IMR-90 (cell line): ENCODE measurements around the gene MAGEB3.

Source experiments
- CEBPB ChIP-seq: IDR thresholded peaks from 2 replicates; pipeline ENCODE4 v1.6.1; 2012; ENCODE audit warnings: low read depth, low read length, improper control_type of control experiment
- CHD1 ChIP-seq: IDR thresholded peaks from 2 replicates; pipeline ENCODE4 v1.6.1; 2012; ENCODE audit warnings: low read depth, low read length, improper control_type of control experiment
- FOS ChIP-seq: fragments of 150-350 bp; IDR thresholded peaks from 2 replicates; pipeline ENCODE4 v1.6.1; 2016; ENCODE audit warnings: low read depth, low read length
- MXI1 ChIP-seq: IDR thresholded peaks from 2 replicates; pipeline ENCODE4 v1.6.1; 2012; ENCODE audit warnings: low read depth, mild to moderate bottlenecking, low read length, moderate library complexity, borderline replicate concordance
- POLR2A ChIP-seq: IDR thresholded peaks from 2 replicates; pipeline ENCODE4 v1.6.1; 2012; ENCODE audit warnings: mild to moderate bottlenecking, low read depth, low read length
- RAD21 ChIP-seq: IDR thresholded peaks from 2 replicates; pipeline ENCODE4 v1.6.1; 2012; ENCODE audit warnings: low read length, improper control_type of control experiment
- RCOR1 ChIP-seq: IDR thresholded peaks from 2 replicates; pipeline ENCODE4 v1.6.1; 2012; ENCODE audit warnings: mild to moderate bottlenecking, low read length, improper control_type of control experiment; ENCODE audit not compliant: insufficient replicate concordance
- RFX5 ChIP-seq: IDR thresholded peaks from 2 replicates; pipeline ENCODE4 v1.8.0; 2012; ENCODE audit warnings: low read depth, mild to moderate bottlenecking, low read length, moderate library complexity
- SMC3 ChIP-seq: fragments of 150-350 bp; IDR thresholded peaks from 2 replicates; pipeline ENCODE4 v1.6.1; 2016; ENCODE audit warnings: low read depth, mild to moderate bottlenecking, antibody characterized with exemption, low read length, moderate library complexity
- TF ChIP-seq, protein P1 (sequence below): conservative IDR thresholded peaks from 2 replicates; pipeline ENCODE4 v1.5.1; 2012; ENCODE audit warnings: mild to moderate bottlenecking, low read depth, low read length, improper control_type of control experiment
- TF ChIP-seq, protein P2 (sequence below): fragments of 150-350 bp; IDR thresholded peaks from 2 replicates; pipeline ENCODE4 v1.6.1; 2017; ENCODE audit warnings: mild to moderate bottlenecking, antibody characterized with exemption, low read length, low read depth
- TF ChIP-seq, protein P3 (sequence below): fragments of 150-350 bp; IDR thresholded peaks from 2 replicates; pipeline ENCODE4 v1.6.1; 2016; ENCODE audit warnings: low read depth, mild to moderate bottlenecking, low read length, moderate library complexity, borderline replicate concordance

DNA sequence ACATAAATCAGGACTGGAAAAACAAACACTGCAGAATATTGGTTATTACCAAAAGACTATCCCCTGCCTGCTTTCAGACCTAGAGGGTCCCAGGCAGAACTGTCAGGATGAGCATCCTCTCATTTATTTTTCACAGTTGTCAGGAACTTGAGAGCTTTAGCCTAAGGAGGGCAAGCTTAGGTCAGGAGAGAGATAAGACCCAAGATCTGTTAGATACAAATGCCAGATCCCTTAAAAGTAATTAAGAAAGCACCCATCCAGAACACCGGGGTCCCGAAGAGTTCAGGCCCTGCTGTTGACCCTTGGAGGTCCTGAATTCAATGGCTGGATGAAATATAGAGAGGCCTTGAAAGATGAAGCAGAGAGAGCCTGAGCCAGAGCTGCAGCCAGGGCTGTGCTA is 5.9 kb upstream of the MAGEB3 start:
- TF ChIP-seq RAD21 (no peak), RCOR1 (no peak), CEBPB (no peak), RFX5 (no peak), POLR2A (no peak), CHD1 (no peak), SMC3 (no peak), MXI1 (no peak), FOS (no peak)
- TF ChIP-seq, protein P1, sequence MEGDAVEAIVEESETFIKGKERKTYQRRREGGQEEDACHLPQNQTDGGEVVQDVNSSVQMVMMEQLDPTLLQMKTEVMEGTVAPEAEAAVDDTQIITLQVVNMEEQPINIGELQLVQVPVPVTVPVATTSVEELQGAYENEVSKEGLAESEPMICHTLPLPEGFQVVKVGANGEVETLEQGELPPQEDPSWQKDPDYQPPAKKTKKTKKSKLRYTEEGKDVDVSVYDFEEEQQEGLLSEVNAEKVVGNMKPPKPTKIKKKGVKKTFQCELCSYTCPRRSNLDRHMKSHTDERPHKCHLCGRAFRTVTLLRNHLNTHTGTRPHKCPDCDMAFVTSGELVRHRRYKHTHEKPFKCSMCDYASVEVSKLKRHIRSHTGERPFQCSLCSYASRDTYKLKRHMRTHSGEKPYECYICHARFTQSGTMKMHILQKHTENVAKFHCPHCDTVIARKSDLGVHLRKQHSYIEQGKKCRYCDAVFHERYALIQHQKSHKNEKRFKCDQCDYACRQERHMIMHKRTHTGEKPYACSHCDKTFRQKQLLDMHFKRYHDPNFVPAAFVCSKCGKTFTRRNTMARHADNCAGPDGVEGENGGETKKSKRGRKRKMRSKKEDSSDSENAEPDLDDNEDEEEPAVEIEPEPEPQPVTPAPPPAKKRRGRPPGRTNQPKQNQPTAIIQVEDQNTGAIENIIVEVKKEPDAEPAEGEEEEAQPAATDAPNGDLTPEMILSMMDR = no peak
- TF ChIP-seq, protein P2, sequence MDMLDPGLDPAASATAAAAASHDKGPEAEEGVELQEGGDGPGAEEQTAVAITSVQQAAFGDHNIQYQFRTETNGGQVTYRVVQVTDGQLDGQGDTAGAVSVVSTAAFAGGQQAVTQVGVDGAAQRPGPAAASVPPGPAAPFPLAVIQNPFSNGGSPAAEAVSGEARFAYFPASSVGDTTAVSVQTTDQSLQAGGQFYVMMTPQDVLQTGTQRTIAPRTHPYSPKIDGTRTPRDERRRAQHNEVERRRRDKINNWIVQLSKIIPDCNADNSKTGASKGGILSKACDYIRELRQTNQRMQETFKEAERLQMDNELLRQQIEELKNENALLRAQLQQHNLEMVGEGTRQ = no peak
- TF ChIP-seq, protein P3, sequence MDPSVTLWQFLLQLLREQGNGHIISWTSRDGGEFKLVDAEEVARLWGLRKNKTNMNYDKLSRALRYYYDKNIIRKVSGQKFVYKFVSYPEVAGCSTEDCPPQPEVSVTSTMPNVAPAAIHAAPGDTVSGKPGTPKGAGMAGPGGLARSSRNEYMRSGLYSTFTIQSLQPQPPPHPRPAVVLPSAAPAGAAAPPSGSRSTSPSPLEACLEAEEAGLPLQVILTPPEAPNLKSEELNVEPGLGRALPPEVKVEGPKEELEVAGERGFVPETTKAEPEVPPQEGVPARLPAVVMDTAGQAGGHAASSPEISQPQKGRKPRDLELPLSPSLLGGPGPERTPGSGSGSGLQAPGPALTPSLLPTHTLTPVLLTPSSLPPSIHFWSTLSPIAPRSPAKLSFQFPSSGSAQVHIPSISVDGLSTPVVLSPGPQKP = no peak
